NK-92 treated with Interleukin-12 subunit alpha and Interleukin-12 subunit beta, amount 100 ng/mL, for 24 hours (cell line): ENCODE data around the gene HYLS1.

Source experiments
- DNase-seq: peaks from one replicate; lab custom pipeline; 2025; lab: John Stamatoyannopoulos, UW

HYLS1 gene

GRCh38 chr11:125950178-125950490 lies 62.7 kb downstream of the HYLS1 start:
- DNase-seq: no peak
